T-helper 2 cell treated with Interferon-gamma antibody and Interleukin-4, amounts not matched to agents 100 ng/mL and 5 ng/mL, for 36 hours (primary cell): ENCODE measurements around the gene ZNF132. TPM values are rescaled to one million over a fixed set of nuclear protein-coding genes. Genes with fewer than 3 reads are reported as not detected.
"Not testable (repeated sequence)": the region's sequence is repeated elsewhere in the genome, so short reads cannot be mapped to it uniquely, and the experiment has no call there.

ENCODE experiments used
- intact Hi-C: fragments of 100-400 bp; cut with micrococcal nuclease; formaldehyde crosslinking; loops from one replicate; pipeline ENCODE4 v1.15.1; 2023
- total RNA-seq: library from RNA; stranded (reverse); gene quantifications from 2 replicates; pipeline ENCODE4 v1.2.3, GENCODE V29; 2022

Gene ZNF132
- total RNA-seq, 1 donor from 2014 or later, result 4.0 TPM

- intact Hi-C loops, result loop anchor here (2.0 to 5.0 kb wide), 4 partner anchors 66 to 226 kb away; partner anchors contain the start of genes ZBTB45, ZNF274 and ZSCAN22
These were observed 30.8 kb downstream of the ZNF132 start for GRCh38 chr19:58409010-58409790.

DNA sequence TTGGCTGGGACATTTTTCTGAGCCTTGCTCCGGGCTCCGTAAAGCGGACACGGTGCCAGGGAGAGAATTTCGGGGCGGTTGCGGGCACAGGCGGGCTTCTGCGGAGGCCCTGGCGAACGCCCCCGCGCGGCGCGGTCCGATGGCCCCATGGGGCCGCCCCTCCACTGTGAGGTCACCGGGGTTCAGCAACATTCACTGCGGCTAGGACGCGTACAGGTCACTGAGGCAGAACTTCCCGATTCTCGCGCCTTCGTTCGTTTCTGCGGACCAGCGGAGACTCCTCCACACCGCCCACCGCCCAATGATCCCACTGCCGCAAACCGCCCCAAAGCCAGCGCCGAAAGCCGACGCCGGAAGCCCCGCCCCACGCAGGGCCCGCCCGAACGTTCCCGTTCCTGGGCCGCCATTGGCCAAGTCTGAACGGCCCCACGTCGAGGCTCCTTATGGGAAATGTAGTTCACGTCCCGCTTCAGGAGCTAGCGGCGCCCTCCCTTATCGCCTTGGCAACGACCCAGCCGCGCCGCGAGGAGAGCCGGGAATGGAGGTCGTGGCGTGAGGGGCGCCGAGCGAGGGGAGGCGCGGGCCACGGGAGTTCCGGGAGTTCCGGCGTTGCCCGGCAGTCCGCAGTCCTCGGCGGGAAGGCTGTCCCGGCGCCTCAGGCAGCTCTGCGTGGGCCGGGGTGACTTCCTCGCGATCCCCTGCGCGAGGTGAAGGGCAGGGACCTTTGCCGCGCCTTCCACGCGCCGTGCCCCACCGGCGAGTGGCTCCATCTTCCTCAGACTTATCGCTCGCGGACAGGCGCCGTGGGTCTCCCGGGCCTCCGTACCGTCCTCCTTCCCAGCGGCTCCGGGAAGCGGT is 31.6 kb downstream of the ZNF132 start, which contains the start of gene ZNF584:
TSS of gene ZNF584 (plus strand) at position 498 of the 858 bp plus-strand sequence. CDS start 499 bp downstream, outside the sequence.
- intact Hi-C loops, result loop anchor here (1.0 to 5.0 kb wide), 9 partner anchors 21 to 226 kb away; partner anchors contain the start of genes RPS5, ZBTB45, ZNF132 and ZNF274

- intact Hi-C loops, result loop anchor here (1.0 to 5.0 kb wide), 9 partner anchors 20 to 225 kb away; partner anchors contain the start of genes RPS5, ZBTB45, ZNF132 and ZNF274
These were observed 32.2 kb downstream of the ZNF132 start for GRCh38 chr19:58407658-58408151.

GRCh38 chr19:58406818-58407657 is 32.9 kb downstream of the ZNF132 start:
- intact Hi-C loops, result loop anchor here (5.0 kb wide), 2 partner anchors 80 to 110 kb away; partner anchors contain the start of genes ZBTB45 and ZSCAN22

DNA sequence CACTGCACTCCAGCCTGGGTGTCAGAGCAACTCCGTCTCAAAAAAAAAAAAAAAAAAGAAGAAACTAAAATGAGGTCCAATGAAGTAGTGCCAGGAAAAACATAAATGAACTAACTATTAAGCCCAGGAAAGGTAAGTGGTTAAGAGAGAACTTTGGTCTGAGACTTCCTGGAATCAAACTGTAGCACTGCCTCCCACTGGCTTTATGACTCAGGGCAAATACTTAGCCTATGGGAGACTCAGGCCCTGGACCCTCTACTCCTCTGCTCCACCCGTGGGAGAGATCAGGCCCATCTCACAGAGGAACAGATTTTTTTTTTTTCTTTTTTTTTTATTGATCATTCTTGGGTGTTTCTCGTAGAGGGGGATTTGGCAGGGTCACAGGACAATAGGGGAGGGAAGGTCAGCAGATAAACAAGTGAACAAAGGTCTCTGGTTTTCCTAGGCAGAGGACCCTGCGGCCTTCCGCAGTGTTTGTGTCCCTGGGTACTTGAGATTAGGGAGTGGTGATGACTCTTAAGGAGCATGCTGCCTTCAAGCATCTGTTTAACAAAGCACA is 36.0 kb downstream of the ZNF132 start:
- intact Hi-C loops, result not testable (repeated sequence)

DNA sequence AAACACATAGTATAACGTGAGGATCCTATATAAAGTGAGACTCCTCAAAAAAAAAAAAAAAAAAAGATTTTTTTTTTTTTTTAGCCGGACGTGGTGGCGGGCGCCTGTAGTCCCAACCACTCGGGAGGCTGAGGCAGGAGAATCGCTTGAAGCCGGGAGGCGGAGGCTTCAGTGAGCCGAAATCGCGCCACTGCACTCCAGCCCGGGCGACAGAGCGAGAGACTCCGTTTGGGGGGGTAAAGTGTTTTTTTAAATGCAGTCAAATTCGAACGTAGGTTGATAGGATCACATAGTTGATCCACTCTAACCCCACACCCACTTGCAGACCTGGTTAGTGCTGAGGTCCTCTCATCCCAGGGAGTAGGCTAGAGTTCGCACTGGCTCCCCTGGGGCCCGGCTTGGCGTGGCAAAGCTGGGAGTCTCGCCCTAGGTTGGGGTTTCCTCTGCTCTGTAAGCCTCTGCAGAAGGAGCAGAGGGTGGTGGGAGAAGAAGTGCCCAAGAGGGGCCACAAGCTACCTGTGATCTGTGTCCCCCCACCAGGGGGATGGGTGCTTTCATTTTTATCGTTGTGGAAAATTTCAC is 38.0 kb downstream of the ZNF132 start:
- intact Hi-C loops, result loop anchor here (1.0 to 2.0 kb wide), 6 partner anchors 15 to 97 kb away; partner anchors contain the start of genes RPS5, ZNF132, ZNF324B and ZNF837

DNA sequence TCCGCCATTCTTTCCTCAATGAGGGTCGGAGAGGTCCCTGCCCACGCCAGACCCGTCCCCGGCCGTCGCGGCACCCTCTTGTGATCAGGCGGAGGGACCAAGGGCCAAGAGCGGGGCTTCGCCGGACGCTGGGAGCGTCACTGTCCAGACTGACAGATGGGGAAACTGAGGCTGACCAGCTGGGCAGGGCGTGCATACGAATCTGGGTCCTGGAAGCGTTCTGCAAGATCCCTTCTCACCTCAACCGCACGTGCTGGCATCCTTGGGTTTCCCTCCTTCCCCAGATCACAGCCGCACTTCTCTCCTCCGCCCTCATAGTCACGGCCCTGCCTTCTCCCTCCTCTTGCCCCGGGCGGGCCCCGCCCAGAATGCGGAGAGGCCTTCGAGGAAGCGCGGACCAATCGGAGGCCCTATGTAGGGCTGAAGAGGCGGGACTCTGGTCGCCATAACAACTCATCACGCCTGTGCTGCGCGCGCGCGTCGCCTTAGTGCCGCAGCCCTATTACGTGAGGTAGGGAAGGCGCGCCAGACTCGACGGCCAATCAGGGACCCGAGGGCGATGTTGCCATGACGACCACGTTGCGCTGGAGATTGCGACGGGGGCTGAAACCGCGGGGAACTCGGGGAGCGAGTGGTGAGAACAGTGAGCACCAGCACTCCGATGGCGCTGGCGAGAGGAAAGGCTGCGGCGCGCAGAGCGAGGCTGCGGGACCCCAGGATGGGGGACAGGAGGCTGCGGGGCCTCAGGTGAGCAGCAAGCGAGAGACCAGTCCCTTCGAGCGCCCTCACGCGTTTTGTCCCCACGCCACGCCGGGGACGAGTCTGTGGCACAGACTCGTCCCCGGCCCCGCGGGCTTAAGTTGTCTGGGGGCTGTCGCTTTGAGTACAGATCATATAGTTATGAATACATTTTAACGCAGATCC is 38.8 kb downstream of the ZNF132 start:
- intact Hi-C loops, result loop anchor here (1.0 to 2.0 kb wide), 6 partner anchors 14 to 98 kb away; partner anchors contain the start of genes RPS5, ZNF132, ZNF324B and ZNF837

- intact Hi-C loops, result loop anchor here (2.0 kb wide), 1 partner anchor 74 kb away; no protein-coding TSS in a partner anchor
These were observed 39.5 kb downstream of the ZNF132 start for GRCh38 chr19:58400316-58400915.

DNA sequence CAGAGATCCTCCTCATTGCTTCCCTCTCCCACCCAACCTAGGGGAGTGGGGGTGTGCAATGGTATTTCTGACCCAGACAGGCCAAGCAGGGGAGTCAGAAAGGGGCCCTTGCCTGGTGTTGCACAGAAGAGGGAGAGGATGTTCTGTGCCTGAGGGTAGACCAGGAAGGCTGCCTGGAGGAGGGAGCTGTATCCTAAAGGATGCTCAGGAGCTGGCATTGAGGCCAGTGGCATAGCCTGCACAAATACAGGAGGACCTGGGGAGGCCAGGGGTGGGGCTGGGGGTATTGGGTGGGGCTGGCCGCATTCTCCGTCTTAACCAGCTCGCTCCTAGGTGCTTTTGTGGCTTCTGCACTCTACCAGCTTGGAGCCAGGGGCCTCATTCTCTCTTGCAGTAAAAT is 40.0 kb downstream of the ZNF132 start:
- intact Hi-C loops, result loop anchor here (2.0 kb wide), 1 partner anchor 75 kb away; no protein-coding TSS in a partner anchor

GRCh38 chr19:58398545-58398944 is 41.4 kb downstream of the ZNF132 start:
- intact Hi-C loops, result no loop called here

- intact Hi-C loops, result no loop called here
These were observed 41.9 kb downstream of the ZNF132 start for GRCh38 chr19:58398087-58398486.

- intact Hi-C loops, result no loop called here
These were observed 42.4 kb downstream of the ZNF132 start for GRCh38 chr19:58397533-58398037.

- intact Hi-C loops, result no loop called here
These were observed 43.0 kb downstream of the ZNF132 start for GRCh38 chr19:58396691-58397532.

GRCh38 chr19:58395979-58396627 is 43.9 kb downstream of the ZNF132 start:
- intact Hi-C loops, result no loop called here

- intact Hi-C loops, result no loop called here
These were observed 44.6 kb downstream of the ZNF132 start, which contains the start of gene RNF225 for GRCh38 chr19:58395220-58395978. TSS of gene RNF225 (plus strand) at chr19:58395656. CDS start at chr19:58396090, 434 bp downstream.
